Measurements from ENCODE around the gene TBCD.

TBCD gene

GRCh38 chr17:82793974-82794630 is 42.2 kb downstream of the TBCD start:
- DNase-seq = no peak

GRCh38 chr17:82794781-82795482 is 43.1 kb downstream of the TBCD start:
- DNase-seq = no peak

- DNase-seq = no peak
Measured at GRCh38 chr17:82795615-82796014, 43.8 kb downstream of the TBCD start.

- DNase-seq = no peak
Measured at GRCh38 chr17:82797061-82797460, 45.2 kb downstream of the TBCD start.

- no peak for DNase-seq
Measured at GRCh38 chr17:82798752-82799151, 46.9 kb downstream of the TBCD start.

- no peak for DNase-seq
Measured at GRCh38 chr17:82799591-82799990, 47.7 kb downstream of the TBCD start.

GRCh38 chr17:82800885-82801284 is 49.0 kb downstream of the TBCD start:
- no peak for DNase-seq

- DNase-seq = no peak
Measured at GRCh38 chr17:82801377-82801970, 49.6 kb downstream of the TBCD start.

GRCh38 chr17:82802075-82802780 is 50.4 kb downstream of the TBCD start:
- no peak for DNase-seq

- no peak for DNase-seq
Measured at GRCh38 chr17:82803185-82803584, 51.3 kb downstream of the TBCD start.

- DNase-seq = no peak
Measured at GRCh38 chr17:82803606-82804005, 51.7 kb downstream of the TBCD start.

- DNase-seq = no peak
Measured at GRCh38 chr17:82804442-82805191, 52.8 kb downstream of the TBCD start.

GRCh38 chr17:82805254-82805653 is 53.4 kb downstream of the TBCD start:
- DNase-seq = no peak

GRCh38 chr17:82805823-82806222 is 54.0 kb downstream of the TBCD start:
- no peak for DNase-seq

- no peak for DNase-seq
Measured at GRCh38 chr17:82806645-82807044, 54.8 kb downstream of the TBCD start.

GRCh38 chr17:82807101-82807500 is 55.2 kb downstream of the TBCD start:
- DNase-seq = no peak

- DNase-seq = no peak
Measured at GRCh38 chr17:82807562-82807961, 55.7 kb downstream of the TBCD start.

- DNase-seq = no peak
Measured at GRCh38 chr17:82808006-82808405, 56.1 kb downstream of the TBCD start.

- DNase-seq = no peak
Measured at GRCh38 chr17:82808921-82809905, 57.3 kb downstream of the TBCD start.

- DNase-seq = no peak
Measured at GRCh38 chr17:82810644-82811430, 59.0 kb downstream of the TBCD start.

GRCh38 chr17:82812058-82812457 is 60.2 kb downstream of the TBCD start:
- DNase-seq = no peak

Measured in SHP77 treated with DMSO at 0.1 percent for 48 hours (cell line).